ENCODE results near the gene EMX1. TPM values are rescaled to one million over a fixed set of nuclear protein-coding genes. Genes with fewer than 3 reads are reported as not detected.

The EMX1 gene
- total RNA-seq, 1 experiment from 2014 or later: 0.72 TPM

- Mint-ChIP-seq H3K27ac (no peak overlapping the region), H3K9me3 (no peaks in the 10 kb centered on the region), H3K4me1 (peaks cover 37 to 39% of the 10 kb centered on the region in 2 experiments), H3K4me3 (no peak overlapping the region), H3K36me3 (ENCODE audit: insufficient read depth in 1 of 3, low read depth in 3 of 3) (peaks cover 12 to 20% (median 16%) of the 10 kb centered on the region in 3 experiments; a peak in 5 of 7 replicates), H3K27me3 (ENCODE audit: low read depth) (peaks cover 5% of the 10 kb centered on the region)
- no peak overlapping the region for H4K5ac ChIP-seq (ENCODE audit: insufficient read length, low read depth, low read length)
- TF ChIP-seq CTCF (conservative IDR thresholded peaks at IDR 0.05): no peak
- H3K79me2 ChIP-seq (ENCODE audit: insufficient read depth, low read length): no peaks in the 10 kb centered on the region
- no CpG with 5 or more reads among the region's 2 CpGs for WGBS (ENCODE audit: extremely low coverage, insufficient read length, low lambda C conversion rate)
- H3K4ac ChIP-seq (ENCODE audit: low read depth, low read length): no peak overlapping the region
- no peak overlapping the region for H3K14ac ChIP-seq (ENCODE audit: insufficient read depth, low read length)
- H3K79me1 ChIP-seq (ENCODE audit: insufficient read depth, low read depth, low read length, poor library complexity, severe bottlenecking): no peaks in the 10 kb centered on the region
- no peaks in the 10 kb centered on the region for H3K23me2 ChIP-seq (ENCODE audit: insufficient read length, low read depth, low read length, poor library complexity, severe bottlenecking)
- no peak overlapping the region for H3K56ac ChIP-seq (ENCODE audit: insufficient read length, low read depth, low read length)
- no peak overlapping the region for H3T11ph ChIP-seq (ENCODE audit: low read length)
- H2BK15ac ChIP-seq (ENCODE audit: low read depth, low read length): no peak overlapping the region
- H3K27ac ChIP-seq (ENCODE audit: insufficient read length, low read depth, low read length): no peak overlapping the region
- no peak overlapping the region for H2BK12ac ChIP-seq (ENCODE audit: insufficient read length, low read depth, low read length)
- no peak for DNase-seq
- H4K20me1 ChIP-seq (ENCODE audit: control insufficient read depth, insufficient read depth, insufficient read length): no peaks in the 10 kb centered on the region
- H4K8ac ChIP-seq (replicated peaks; ENCODE audit: insufficient read length, low read depth, low read length): no peak overlapping the region
- no peak overlapping the region for H3K18ac ChIP-seq (ENCODE audit: insufficient read length, low read depth, low read length)
- H4K91ac ChIP-seq (ENCODE audit: insufficient read length, low read depth, low read length): no peak overlapping the region
- no peak overlapping the region for H3K9ac ChIP-seq (ENCODE audit: extremely low read depth, insufficient read length, low read length)
- no peaks in the 10 kb centered on the region for H3K9me3 ChIP-seq (ENCODE audit: control insufficient read depth, low read depth, low read length)
- H2BK5ac ChIP-seq (ENCODE audit: insufficient read length, low read length): no peak overlapping the region
- H3K4me1 ChIP-seq (ENCODE audit: insufficient read depth, low read length): peaks cover 7% of the 10 kb centered on the region; the same call in 1 of the 2 replicates
- no peak overlapping the region for H2AFZ ChIP-seq (ENCODE audit: low read length)
- H2BK20ac ChIP-seq (ENCODE audit: low read depth, low read length, poor library complexity, severe bottlenecking): no peak overlapping the region
- H3K27me3 ChIP-seq (ENCODE audit: insufficient read depth, low read length): no peaks in the 10 kb centered on the region
- H3K4me2 ChIP-seq (ENCODE audit: insufficient read depth, insufficient read length, low read length): no peak overlapping the region
- H2BK120ac ChIP-seq (ENCODE audit: low read depth, low read length, poor library complexity, severe bottlenecking): no peak overlapping the region
- H3K23ac ChIP-seq (ENCODE audit: insufficient read length, low read depth, low read length): no peak overlapping the region
- H2AK5ac ChIP-seq (ENCODE audit: insufficient read length, low read length): no peak overlapping the region
Observed at GRCh38 chr2:72956050-72956395, 38.7 kb downstream of the EMX1 start.
